Measurements from ENCODE around the gene OSM.

OSM gene

DNA sequence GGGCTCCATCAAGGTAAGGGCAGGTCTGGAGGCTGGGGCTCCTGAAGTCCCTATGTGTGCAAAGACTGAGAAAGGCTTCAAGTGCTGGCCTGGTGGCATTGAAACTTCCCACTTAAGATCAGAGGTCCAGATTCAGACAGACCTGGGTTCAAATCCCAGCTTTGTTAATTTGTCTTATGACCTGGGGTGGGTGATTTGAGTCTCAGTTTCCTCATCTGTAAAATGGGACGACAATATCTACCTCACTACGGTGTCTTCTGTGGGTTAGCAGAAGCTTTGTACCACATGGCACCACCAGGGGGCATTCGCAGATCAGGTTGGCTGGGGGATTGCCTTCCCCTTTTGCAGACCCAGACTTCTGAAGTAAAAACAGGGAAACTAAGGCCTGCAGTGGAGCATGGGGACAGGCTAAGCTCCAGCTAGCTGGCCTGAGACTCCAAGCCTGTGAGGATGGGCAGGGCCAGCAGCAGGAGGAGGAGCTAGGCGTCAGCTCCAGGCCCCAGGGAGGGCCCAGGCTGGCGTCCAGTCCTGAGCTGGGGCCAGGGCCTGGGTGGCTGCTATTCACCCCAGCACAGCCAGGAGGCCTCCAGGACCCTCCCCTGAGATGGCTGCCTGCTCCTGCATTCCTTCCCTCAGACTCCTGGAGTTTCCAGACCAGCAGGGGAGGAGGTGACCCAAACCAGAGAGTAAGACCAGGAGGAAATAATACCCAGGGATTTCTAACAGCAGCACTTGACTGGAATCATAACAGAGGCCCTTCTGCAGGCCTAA, 21.2 kb upstream of the OSM start (continued):
- TF ChIP-seq ZNF530 (tag by site-specific recombination; IDR thresholded peaks at IDR 0.05; ENCODE audit: low read depth) (no peak), ZNF341 (tag by site-specific recombination; IDR thresholded peaks at IDR 0.05; ENCODE audit: low read depth) (no peak), ZNF837 (tag by site-specific recombination; IDR thresholded peaks at IDR 0.05) (no peak), ZNF174 (tag by site-specific recombination; IDR thresholded peaks at IDR 0.05) (no peak), SP7 (tag by site-specific recombination; IDR thresholded peaks at IDR 0.05) (peak; percentile 33; the same call in 1 of the 2 replicates), ZNF621 (tag by site-specific recombination; IDR thresholded peaks at IDR 0.05) (no peak)
- TF ChIP-seq, protein P1, sequence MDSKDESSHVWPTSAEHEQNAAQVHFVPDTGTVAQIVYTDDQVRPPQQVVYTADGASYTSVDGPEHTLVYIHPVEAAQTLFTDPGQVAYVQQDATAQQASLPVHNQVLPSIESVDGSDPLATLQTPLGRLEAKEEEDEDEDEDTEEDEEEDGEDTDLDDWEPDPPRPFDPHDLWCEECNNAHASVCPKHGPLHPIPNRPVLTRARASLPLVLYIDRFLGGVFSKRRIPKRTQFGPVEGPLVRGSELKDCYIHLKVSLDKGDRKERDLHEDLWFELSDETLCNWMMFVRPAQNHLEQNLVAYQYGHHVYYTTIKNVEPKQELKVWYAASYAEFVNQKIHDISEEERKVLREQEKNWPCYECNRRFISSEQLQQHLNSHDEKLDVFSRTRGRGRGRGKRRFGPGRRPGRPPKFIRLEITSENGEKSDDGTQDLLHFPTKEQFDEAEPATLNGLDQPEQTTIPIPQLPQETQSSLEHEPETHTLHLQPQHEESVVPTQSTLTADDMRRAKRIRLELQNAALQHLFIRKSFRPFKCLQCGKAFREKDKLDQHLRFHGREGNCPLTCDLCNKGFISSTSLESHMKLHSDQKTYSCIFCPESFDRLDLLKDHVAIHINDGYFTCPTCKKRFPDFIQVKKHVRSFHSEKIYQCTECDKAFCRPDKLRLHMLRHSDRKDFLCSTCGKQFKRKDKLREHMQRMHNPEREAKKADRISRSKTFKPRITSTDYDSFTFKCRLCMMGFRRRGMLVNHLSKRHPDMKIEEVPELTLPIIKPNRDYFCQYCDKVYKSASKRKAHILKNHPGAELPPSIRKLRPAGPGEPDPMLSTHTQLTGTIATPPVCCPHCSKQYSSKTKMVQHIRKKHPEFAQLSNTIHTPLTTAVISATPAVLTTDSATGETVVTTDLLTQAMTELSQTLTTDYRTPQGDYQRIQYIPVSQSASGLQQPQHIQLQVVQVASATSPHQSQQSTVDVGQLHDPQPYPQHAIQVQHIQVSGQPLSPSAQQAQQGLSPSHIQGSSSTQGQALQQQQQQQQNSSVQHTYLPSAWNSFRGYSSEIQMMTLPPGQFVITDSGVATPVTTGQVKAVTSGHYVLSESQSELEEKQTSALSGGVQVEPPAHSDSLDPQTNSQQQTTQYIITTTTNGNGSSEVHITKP (tag by site-specific recombination; IDR thresholded peaks at IDR 0.05), result no peak

DNA sequence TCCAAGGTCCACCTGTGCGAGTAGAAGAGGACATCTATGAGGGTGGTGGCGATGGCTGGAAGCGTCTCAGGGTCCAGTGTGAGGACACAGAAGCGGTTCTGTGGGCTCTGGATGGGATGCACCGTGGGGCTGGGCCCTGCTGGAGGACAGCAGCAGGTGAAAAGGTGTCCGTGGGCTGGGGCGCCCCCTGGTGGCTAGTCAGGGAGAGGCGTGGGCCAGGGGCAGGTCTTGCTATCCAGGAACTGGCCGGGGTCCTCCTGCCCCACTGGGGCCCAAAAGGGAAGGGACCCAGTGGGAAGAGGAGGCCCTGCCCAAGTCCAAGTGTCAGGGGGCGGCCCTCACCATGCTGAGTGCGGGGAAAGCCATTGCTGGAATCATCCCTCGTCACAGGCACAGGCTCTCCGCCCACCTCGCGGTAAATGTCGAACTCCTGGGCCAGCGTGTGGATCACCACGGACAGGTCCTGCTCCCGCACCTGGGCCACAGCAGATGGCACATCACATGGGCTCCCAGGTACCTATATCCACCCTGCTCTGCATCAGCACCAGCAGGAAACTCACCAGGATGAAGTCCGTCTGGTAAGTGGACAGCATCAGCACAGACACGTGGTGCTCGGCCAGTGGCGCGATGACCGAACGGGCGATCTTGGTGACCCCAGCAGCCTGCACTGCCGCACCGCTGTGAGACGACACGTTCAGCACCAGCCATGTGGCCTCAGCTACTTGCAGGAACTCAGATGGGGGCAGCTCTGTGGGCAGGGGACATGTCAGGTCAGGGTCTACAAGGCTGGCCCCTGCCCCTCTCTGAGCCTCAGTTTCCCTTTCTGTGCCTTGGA, 20.4 kb upstream of the OSM start:
- POLR2A ChIA-PET, result interaction anchor here (1.0 to 1.4 kb wide), 5 partner anchors 11 to 137 kb away, joined by 3 to 10 read pairs (median 6); partner anchors contain the start of genes CCDC157, RNF215 and SF3A1
- no peaks in the 10 kb centered on the region; the same call in 1 of the 2 replicates for H3K4me1 ChIP-seq (ENCODE audit: control insufficient read depth, insufficient read depth, low read length)
- peaks cover 0 to 19% of the 10 kb centered on the region in 2 experiments; a peak in 1 of 3 replicates for H3K36me3 ChIP-seq (ENCODE audit: control insufficient read depth in 2 of 2, insufficient read depth in 1 of 2, low read length in 2 of 2)
- CTCF ChIA-PET, result interaction anchor here (0.5 to 4.0 kb wide), 55 partner anchors 9 to 651 kb away, joined by 3 to 80 read pairs (median 5); partner anchors contain the start of genes CCDC157, RNF215, SEC14L2 and SF3A1
- no peak overlapping the region for H3K27ac ChIP-seq (ENCODE audit: extremely low read depth, low read depth, low read length)
- H3K4me3 ChIP-seq (ENCODE audit: low read depth, low read length), result no peak overlapping the region
- no peaks in the 10 kb centered on the region for H3K9me3 ChIP-seq (ENCODE audit: control insufficient read depth, insufficient read depth, low read depth, low read length)
- TF ChIP-seq HOXA7 (CRISPR knock-in tag; IDR thresholded peaks at IDR 0.05; ENCODE audit: borderline replicate concordance), result 0 out of 2 replicates have a peak, but pooled peaks have one; percentile 48
- TF ChIP-seq ZNF2 (tag by site-specific recombination; IDR thresholded peaks at IDR 0.05), result peak; percentile 30; the same call in 1 of the 2 replicates
- TF ChIP-seq, protein P2, sequence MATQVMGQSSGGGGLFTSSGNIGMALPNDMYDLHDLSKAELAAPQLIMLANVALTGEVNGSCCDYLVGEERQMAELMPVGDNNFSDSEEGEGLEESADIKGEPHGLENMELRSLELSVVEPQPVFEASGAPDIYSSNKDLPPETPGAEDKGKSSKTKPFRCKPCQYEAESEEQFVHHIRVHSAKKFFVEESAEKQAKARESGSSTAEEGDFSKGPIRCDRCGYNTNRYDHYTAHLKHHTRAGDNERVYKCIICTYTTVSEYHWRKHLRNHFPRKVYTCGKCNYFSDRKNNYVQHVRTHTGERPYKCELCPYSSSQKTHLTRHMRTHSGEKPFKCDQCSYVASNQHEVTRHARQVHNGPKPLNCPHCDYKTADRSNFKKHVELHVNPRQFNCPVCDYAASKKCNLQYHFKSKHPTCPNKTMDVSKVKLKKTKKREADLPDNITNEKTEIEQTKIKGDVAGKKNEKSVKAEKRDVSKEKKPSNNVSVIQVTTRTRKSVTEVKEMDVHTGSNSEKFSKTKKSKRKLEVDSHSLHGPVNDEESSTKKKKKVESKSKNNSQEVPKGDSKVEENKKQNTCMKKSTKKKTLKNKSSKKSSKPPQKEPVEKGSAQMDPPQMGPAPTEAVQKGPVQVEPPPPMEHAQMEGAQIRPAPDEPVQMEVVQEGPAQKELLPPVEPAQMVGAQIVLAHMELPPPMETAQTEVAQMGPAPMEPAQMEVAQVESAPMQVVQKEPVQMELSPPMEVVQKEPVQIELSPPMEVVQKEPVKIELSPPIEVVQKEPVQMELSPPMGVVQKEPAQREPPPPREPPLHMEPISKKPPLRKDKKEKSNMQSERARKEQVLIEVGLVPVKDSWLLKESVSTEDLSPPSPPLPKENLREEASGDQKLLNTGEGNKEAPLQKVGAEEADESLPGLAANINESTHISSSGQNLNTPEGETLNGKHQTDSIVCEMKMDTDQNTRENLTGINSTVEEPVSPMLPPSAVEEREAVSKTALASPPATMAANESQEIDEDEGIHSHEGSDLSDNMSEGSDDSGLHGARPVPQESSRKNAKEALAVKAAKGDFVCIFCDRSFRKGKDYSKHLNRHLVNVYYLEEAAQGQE (tag by site-specific recombination; IDR thresholded peaks at IDR 0.05), result 0 out of 2 replicates have a peak, but pooled peaks have one; percentile 20
- TF ChIP-seq REPIN1 (tag by site-specific recombination; IDR thresholded peaks at IDR 0.05; ENCODE audit: low read depth), result no peak
- TF ChIP-seq ZNF274 (IDR thresholded peaks at IDR 0.05; ENCODE audit: low read length), result no peak
- TF ChIP-seq ZNF274 (tag by site-specific recombination; IDR thresholded peaks at IDR 0.05; ENCODE audit: borderline replicate concordance), result no peak
- TF ChIP-seq, protein P3, sequence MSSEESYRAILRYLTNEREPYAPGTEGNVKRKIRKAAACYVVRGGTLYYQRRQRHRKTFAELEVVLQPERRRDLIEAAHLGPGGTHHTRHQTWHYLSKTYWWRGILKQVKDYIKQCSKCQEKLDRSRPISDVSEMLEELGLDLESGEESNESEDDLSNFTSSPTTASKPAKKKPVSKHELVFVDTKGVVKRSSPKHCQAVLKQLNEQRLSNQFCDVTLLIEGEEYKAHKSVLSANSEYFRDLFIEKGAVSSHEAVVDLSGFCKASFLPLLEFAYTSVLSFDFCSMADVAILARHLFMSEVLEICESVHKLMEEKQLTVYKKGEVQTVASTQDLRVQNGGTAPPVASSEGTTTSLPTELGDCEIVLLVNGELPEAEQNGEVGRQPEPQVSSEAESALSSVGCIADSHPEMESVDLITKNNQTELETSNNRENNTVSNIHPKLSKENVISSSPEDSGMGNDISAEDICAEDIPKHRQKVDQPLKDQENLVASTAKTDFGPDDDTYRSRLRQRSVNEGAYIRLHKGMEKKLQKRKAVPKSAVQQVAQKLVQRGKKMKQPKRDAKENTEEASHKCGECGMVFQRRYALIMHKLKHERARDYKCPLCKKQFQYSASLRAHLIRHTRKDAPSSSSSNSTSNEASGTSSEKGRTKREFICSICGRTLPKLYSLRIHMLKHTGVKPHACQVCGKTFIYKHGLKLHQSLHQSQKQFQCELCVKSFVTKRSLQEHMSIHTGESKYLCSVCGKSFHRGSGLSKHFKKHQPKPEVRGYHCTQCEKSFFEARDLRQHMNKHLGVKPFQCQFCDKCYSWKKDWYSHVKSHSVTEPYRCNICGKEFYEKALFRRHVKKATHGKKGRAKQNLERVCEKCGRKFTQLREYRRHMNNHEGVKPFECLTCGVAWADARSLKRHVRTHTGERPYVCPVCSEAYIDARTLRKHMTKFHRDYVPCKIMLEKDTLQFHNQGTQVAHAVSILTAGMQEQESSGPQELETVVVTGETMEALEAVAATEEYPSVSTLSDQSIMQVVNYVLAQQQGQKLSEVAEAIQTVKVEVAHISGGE (tag by site-specific recombination; conservative IDR thresholded peaks at IDR 0.05; ENCODE audit: low read depth), result no peak
- TF ChIP-seq, protein P4, sequence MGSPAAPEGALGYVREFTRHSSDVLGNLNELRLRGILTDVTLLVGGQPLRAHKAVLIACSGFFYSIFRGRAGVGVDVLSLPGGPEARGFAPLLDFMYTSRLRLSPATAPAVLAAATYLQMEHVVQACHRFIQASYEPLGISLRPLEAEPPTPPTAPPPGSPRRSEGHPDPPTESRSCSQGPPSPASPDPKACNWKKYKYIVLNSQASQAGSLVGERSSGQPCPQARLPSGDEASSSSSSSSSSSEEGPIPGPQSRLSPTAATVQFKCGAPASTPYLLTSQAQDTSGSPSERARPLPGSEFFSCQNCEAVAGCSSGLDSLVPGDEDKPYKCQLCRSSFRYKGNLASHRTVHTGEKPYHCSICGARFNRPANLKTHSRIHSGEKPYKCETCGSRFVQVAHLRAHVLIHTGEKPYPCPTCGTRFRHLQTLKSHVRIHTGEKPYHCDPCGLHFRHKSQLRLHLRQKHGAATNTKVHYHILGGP (tag by site-specific recombination; IDR thresholded peaks at IDR 0.05), result peak; percentile 58; the same call in 1 of the 2 replicates
- TF ChIP-seq ZEB2 (tag by site-specific recombination; IDR thresholded peaks at IDR 0.05), result peak; percentile 75
- TF ChIP-seq ZNF114 (tag by site-specific recombination; IDR thresholded peaks at IDR 0.05), result no peak
- no peak for TF ChIP-seq ZNF324 (tag by site-specific recombination; IDR thresholded peaks at IDR 0.05)
- peak; percentile 26; the same call in 1 of the 2 replicates for TF ChIP-seq GLIS2 (tag by site-specific recombination; IDR thresholded peaks at IDR 0.05)
- TF ChIP-seq ZFHX2 (tag by site-specific recombination; conservative IDR thresholded peaks at IDR 0.05), result peak; percentile 78
- TF ChIP-seq ZNF335 (tag by site-specific recombination; conservative IDR thresholded peaks at IDR 0.05), result no peak
- no peak for TF ChIP-seq GLIS1 (tag by site-specific recombination; IDR thresholded peaks at IDR 0.05)
- peak; percentile 12; the same call in 1 of the 2 replicates for TF ChIP-seq SP7 (tag by site-specific recombination; IDR thresholded peaks at IDR 0.05)
